ENCODE data around the gene SLCO3A1.

GRCh38 chr15:92128788-92129187 lies 275.3 kb downstream of the SLCO3A1 start:
- TF ChIP-seq, protein P1, sequence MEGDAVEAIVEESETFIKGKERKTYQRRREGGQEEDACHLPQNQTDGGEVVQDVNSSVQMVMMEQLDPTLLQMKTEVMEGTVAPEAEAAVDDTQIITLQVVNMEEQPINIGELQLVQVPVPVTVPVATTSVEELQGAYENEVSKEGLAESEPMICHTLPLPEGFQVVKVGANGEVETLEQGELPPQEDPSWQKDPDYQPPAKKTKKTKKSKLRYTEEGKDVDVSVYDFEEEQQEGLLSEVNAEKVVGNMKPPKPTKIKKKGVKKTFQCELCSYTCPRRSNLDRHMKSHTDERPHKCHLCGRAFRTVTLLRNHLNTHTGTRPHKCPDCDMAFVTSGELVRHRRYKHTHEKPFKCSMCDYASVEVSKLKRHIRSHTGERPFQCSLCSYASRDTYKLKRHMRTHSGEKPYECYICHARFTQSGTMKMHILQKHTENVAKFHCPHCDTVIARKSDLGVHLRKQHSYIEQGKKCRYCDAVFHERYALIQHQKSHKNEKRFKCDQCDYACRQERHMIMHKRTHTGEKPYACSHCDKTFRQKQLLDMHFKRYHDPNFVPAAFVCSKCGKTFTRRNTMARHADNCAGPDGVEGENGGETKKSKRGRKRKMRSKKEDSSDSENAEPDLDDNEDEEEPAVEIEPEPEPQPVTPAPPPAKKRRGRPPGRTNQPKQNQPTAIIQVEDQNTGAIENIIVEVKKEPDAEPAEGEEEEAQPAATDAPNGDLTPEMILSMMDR (IDR thresholded peaks at IDR 0.05; ENCODE audit: low read depth, low read length), result no peak
- TF ChIP-seq EZH2phosphoT487 (IDR thresholded peaks at IDR 0.05; ENCODE audit: low read depth), result no peak
